Measurements from ENCODE around the gene HAUS3.

- TF ChIP-seq POLR2A (IDR thresholded peaks at IDR 0.05; ENCODE audit: low read depth, low read length) (no peak), POLR2AphosphoS5 (IDR thresholded peaks at IDR 0.05; ENCODE audit: low read depth, low read length) (no peak), TAF1 (IDR thresholded peaks at IDR 0.05; ENCODE audit: borderline replicate concordance, low read depth, low read length) (no peak)
Measured at GRCh38 chr4:2256156-2256731, 14.3 kb upstream of the HAUS3 start.
